IMR-90 (cell line): Measurements from ENCODE around the gene ERG. TPM values are rescaled to one million over a fixed set of nuclear protein-coding genes. Genes with fewer than 3 reads are reported as not detected.

Experiments used
- ATAC-seq: fragments of 200-7000 bp; cut with Tn5 transposase; 2 replicates; pipeline ENCODE4 v1.9.1; 2020; ENCODE audit warnings: low read depth, mild to moderate bottlenecking, moderate library complexity
- BruUV-seq: library from RNA; stranded (reverse); fragments of 400-500 nt; replicated peaks from 2 replicates; lab custom pipeline; 2021; lab: Mats Ljungman, UMichigan
- CTCF ChIA-PET: fragments of 300-600 bp; formaldehyde crosslinking; extraction: SDS; loops from one replicate; lab custom pipeline; 2021; ENCODE audit warnings: antibody characterized with exemption; lab: Yijun Ruan, JAX
- POLR2A ChIA-PET: fragments of 300-600 bp; sonication (Branson Sonifier 250); formaldehyde crosslinking; loops from one replicate; lab custom pipeline; 2022; ENCODE audit warnings: antibody characterized with exemption; ENCODE audit not compliant: unreplicated experiment; lab: Charles Lee
- DNase-seq: peaks from one replicate; pipeline ENCODE4 v3.0.0; 2013
- H2AFZ ChIP-seq: replicated peaks from 2 replicates; pipeline ENCODE3; 2013; ENCODE audit warnings: low read length, mild to moderate bottlenecking; ENCODE audit not compliant: poor library complexity
- H2AK5ac ChIP-seq: 2 replicates; pipeline ENCODE4 v1.6.1; 2013; ENCODE audit warnings: low read depth, low read length, inconsistent platforms
- H2AK9ac ChIP-seq: replicated peaks from 2 replicates; pipeline ENCODE3; 2013; ENCODE audit warnings: mild to moderate bottlenecking, low read depth, low read length, moderate library complexity; ENCODE audit not compliant: poor library complexity
- H2BK120ac ChIP-seq: 2 replicates; pipeline ENCODE4 v1.6.1; 2013; ENCODE audit warnings: low read depth, low read length, inconsistent platforms
- H2BK15ac ChIP-seq: 3 replicates; pipeline ENCODE4 v1.6.1; 2013; ENCODE audit warnings: low read depth, low read length, inconsistent platforms
- H2BK20ac ChIP-seq: 2 replicates; pipeline ENCODE4 v1.6.1; 2013; ENCODE audit warnings: low read depth, mild to moderate bottlenecking, inconsistent platforms, low read length, moderate library complexity
- H2BK5ac ChIP-seq: 2 replicates; pipeline ENCODE4 v1.6.1; 2013; ENCODE audit warnings: mild to moderate bottlenecking, low read depth, low read length, inconsistent platforms; ENCODE audit not compliant: poor library complexity, severe bottlenecking
- H3K14ac ChIP-seq: replicated peaks from 2 replicates; pipeline ENCODE4 v1.6.1; 2013; ENCODE audit warnings: low read depth, low read length, inconsistent platforms
- H3K18ac ChIP-seq: 2 replicates; pipeline ENCODE4 v1.6.1; 2013; ENCODE audit warnings: low read depth, low read length, control low read depth
- H3K23ac ChIP-seq: 2 replicates; pipeline ENCODE4 v1.6.1; 2013; ENCODE audit warnings: low read depth, low read length, inconsistent platforms
- H3K27ac ChIP-seq: 2 replicates; pipeline ENCODE4 v1.5.1; 2013; ENCODE audit warnings: mild to moderate bottlenecking, control low read depth, low read length; ENCODE audit not compliant: insufficient read depth
- H3K27me3 ChIP-seq: 2 replicates; pipeline ENCODE4 v1.6.1; 2013; ENCODE audit warnings: low read length; ENCODE audit not compliant: control insufficient read depth, insufficient read depth
- H3K36me3 ChIP-seq: 2 replicates; pipeline ENCODE4 v1.6.1; 2013; ENCODE audit warnings: low read length, mixed read lengths; ENCODE audit not compliant: control insufficient read depth, insufficient read depth
- H3K4ac ChIP-seq: 2 replicates; pipeline ENCODE4 v1.6.1; 2013; ENCODE audit warnings: low read depth, low read length, inconsistent platforms
- H3K4me1 ChIP-seq: 2 replicates; pipeline ENCODE4 v1.6.1; 2013; ENCODE audit warnings: low read length, mixed read lengths; ENCODE audit not compliant: control insufficient read depth, insufficient read depth
- H3K4me2 ChIP-seq: 2 replicates; pipeline ENCODE4 v1.6.1; 2013; ENCODE audit warnings: low read depth, mild to moderate bottlenecking, control low read depth, low read length, moderate library complexity
- H3K4me3 ChIP-seq: 2 replicates; pipeline ENCODE4 v1.5.1; 2013; ENCODE audit warnings: low read depth, mild to moderate bottlenecking, control low read depth, low read length, moderate library complexity; ENCODE audit not compliant: insufficient read depth
- H3K56ac ChIP-seq: 2 replicates; pipeline ENCODE4 v1.6.1; 2013; ENCODE audit warnings: low read length, inconsistent platforms; ENCODE audit not compliant: insufficient read depth; ENCODE audit errors: extremely low read depth
- H3K79me1 ChIP-seq, 2 experiments: 2 replicates each; pipeline ENCODE4 v1.6.1; 2013; ENCODE audit warnings: low read length in 2 of 2, inconsistent platforms in 1 of 2, low read depth in 1 of 2
- H3K9ac ChIP-seq: 2 replicates; pipeline ENCODE4 v1.6.1; 2013; ENCODE audit warnings: low read depth, low read length, control low read depth
- H3K9me1 ChIP-seq: 2 replicates; pipeline ENCODE4 v1.6.1; 2013; ENCODE audit warnings: low read length, inconsistent platforms; ENCODE audit not compliant: insufficient read depth
- H3K9me3 ChIP-seq: 2 replicates; pipeline ENCODE4 v1.6.1; 2013; ENCODE audit warnings: low read length; ENCODE audit not compliant: control insufficient read depth, insufficient read depth
- H4K20me1 ChIP-seq: 2 replicates; pipeline ENCODE4 v1.6.1; 2013; ENCODE audit warnings: low read length, inconsistent platforms; ENCODE audit not compliant: insufficient read depth
- H4K5ac ChIP-seq: 2 replicates; pipeline ENCODE4 v1.6.1; 2013; ENCODE audit warnings: mild to moderate bottlenecking, low read depth, low read length, control low read depth
- H4K8ac ChIP-seq, 2 experiments: 2 replicates each; pipeline ENCODE4 v1.6.1; 2013; ENCODE audit warnings: low read depth in 2 of 2, low read length in 2 of 2, control low read depth in 1 of 2, inconsistent platforms in 1 of 2
- H4K91ac ChIP-seq: 2 replicates; pipeline ENCODE4 v1.6.1; 2013; ENCODE audit warnings: low read depth, low read length, inconsistent platforms; ENCODE audit not compliant: insufficient read depth
- BHLHE40 ChIP-seq: fragments of 150-350 bp; IDR thresholded peaks from 2 replicates; pipeline ENCODE4 v1.6.1; 2016; ENCODE audit warnings: mild to moderate bottlenecking, low read depth, low read length
- CEBPB ChIP-seq: IDR thresholded peaks from 2 replicates; pipeline ENCODE4 v1.6.1; 2012; ENCODE audit warnings: low read depth, low read length, improper control_type of control experiment
- CHD1 ChIP-seq: IDR thresholded peaks from 2 replicates; pipeline ENCODE4 v1.6.1; 2012; ENCODE audit warnings: low read depth, low read length, improper control_type of control experiment
- ELK1 ChIP-seq: fragments of 150-350 bp; IDR thresholded peaks from 2 replicates; pipeline ENCODE4 v1.6.1; 2016; ENCODE audit warnings: low read depth, mild to moderate bottlenecking, low read length, moderate library complexity, borderline replicate concordance
- FOS ChIP-seq: fragments of 150-350 bp; IDR thresholded peaks from 2 replicates; pipeline ENCODE4 v1.6.1; 2016; ENCODE audit warnings: low read depth, low read length
- MAFK ChIP-seq: IDR thresholded peaks from 2 replicates; pipeline ENCODE4 v1.6.1; 2012; ENCODE audit warnings: low read depth, low read length, improper control_type of control experiment
- MAZ ChIP-seq: IDR thresholded peaks from 2 replicates; pipeline ENCODE4 v1.6.1; 2012; ENCODE audit warnings: low read depth, mild to moderate bottlenecking, low read length, improper control_type of control experiment, moderate library complexity, borderline replicate concordance
- MXI1 ChIP-seq: IDR thresholded peaks from 2 replicates; pipeline ENCODE4 v1.6.1; 2012; ENCODE audit warnings: low read depth, mild to moderate bottlenecking, low read length, moderate library complexity, borderline replicate concordance
- NFE2L2 ChIP-seq: fragments of 150-350 bp; IDR thresholded peaks from 2 replicates; pipeline ENCODE4 v1.6.1; 2016; ENCODE audit warnings: low read depth, mild to moderate bottlenecking, low read length
- POLR2A ChIP-seq: IDR thresholded peaks from 2 replicates; pipeline ENCODE4 v1.6.1; 2012; ENCODE audit warnings: mild to moderate bottlenecking, low read depth, low read length
- RAD21 ChIP-seq: IDR thresholded peaks from 2 replicates; pipeline ENCODE4 v1.6.1; 2012; ENCODE audit warnings: low read length, improper control_type of control experiment
- RCOR1 ChIP-seq: IDR thresholded peaks from 2 replicates; pipeline ENCODE4 v1.6.1; 2012; ENCODE audit warnings: mild to moderate bottlenecking, low read length, improper control_type of control experiment; ENCODE audit not compliant: insufficient replicate concordance
- RFX5 ChIP-seq: IDR thresholded peaks from 2 replicates; pipeline ENCODE4 v1.8.0; 2012; ENCODE audit warnings: low read depth, mild to moderate bottlenecking, low read length, moderate library complexity
- SMC3 ChIP-seq: fragments of 150-350 bp; IDR thresholded peaks from 2 replicates; pipeline ENCODE4 v1.6.1; 2016; ENCODE audit warnings: low read depth, mild to moderate bottlenecking, antibody characterized with exemption, low read length, moderate library complexity
- USF2 ChIP-seq: fragments of 150-350 bp; IDR thresholded peaks from 2 replicates; pipeline ENCODE4 v1.6.1; 2017; ENCODE audit warnings: mild to moderate bottlenecking, antibody characterized with exemption, low read length, low read depth
- WGBS, 2 experiments: methylation state at CpG; one replicate each; pipeline versions ENCODE4 v1.1.5 to v1.1.7; 2013; ENCODE audit warnings: missing lambda C conversion rate in 2 of 2; ENCODE audit not compliant: insufficient read length in 1 of 2; ENCODE audit errors: extremely low coverage in 2 of 2; 5-methylcytosine and 5-hydroxymethylcytosine counted together
- dilution Hi-C: fragments of 300-500 bp; cut with HindIII; formaldehyde crosslinking; loops from one replicate; pipeline ENCODE4 v1.14.3; 2018; ENCODE audit warnings: low sequenced_read_pairs; ENCODE audit not compliant: unreplicated experiment
- in situ Hi-C: fragments of 300-500 bp; cut with MboI; formaldehyde crosslinking; loops from 3 replicates; pipeline ENCODE4 v1.14.3; 2019; ENCODE audit warnings: low sequenced_read_pairs, inconsistent platforms, mixed read lengths
- intact Hi-C: fragments of 100-400 bp; cut with micrococcal nuclease; formaldehyde crosslinking; loops from 2 replicates; pipeline ENCODE4 v1.10.0; 2022
- polyA plus RNA-seq, 3 experiments: library from polyadenylated mRNA; depleted of rRNA; stranded (reverse); fragments of >200 nt; gene quantifications; 2 replicates each; pipeline ENCODE4 v1.2.3, GENCODE V29; 2012; ENCODE audit warnings: low replicate concordance in 1 of 3
- total RNA-seq: library from RNA; depleted of rRNA; stranded (reverse); fragments of >200 nt; gene quantifications from 2 replicates; pipeline ENCODE4 v1.2.3, GENCODE V29; 2012
- TF ChIP-seq, protein P1 (sequence below): conservative IDR thresholded peaks from 2 replicates; pipeline ENCODE4 v1.5.1; 2012; ENCODE audit warnings: mild to moderate bottlenecking, low read depth, low read length, improper control_type of control experiment

ERG gene
- total and polyA plus RNA-seq, 2 of the 4 experiments (the other 2 are of a cell fraction) = not detected

DNA sequence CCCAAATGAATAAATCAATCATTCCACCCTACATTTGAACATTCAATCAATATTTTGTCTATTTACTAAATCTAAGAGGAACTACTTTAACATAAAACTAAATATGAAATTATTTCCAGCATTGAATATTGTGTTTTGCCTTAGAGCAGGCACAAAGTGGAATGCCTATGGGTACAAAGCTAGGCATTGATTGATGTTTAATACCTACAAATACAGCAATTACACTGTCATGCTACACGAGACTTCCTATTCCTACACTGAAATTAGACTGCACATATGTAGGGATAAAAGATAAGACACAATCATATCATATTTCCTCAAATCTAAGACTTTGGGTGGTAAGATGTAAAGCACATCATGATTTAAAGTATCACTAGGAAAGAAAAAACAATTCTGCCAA is 12.9 kb upstream of the ERG start:
- peaks cover 18% of the 10 kb centered on the region for H3K27me3 ChIP-seq
- no peak overlapping the region for H4K91ac ChIP-seq
- H2BK5ac ChIP-seq = no peak overlapping the region
- H3K4me1 ChIP-seq = no peaks in the 10 kb centered on the region
- H2AK5ac ChIP-seq = no peak overlapping the region
- H3K9me3 ChIP-seq = no peaks in the 10 kb centered on the region
- intact Hi-C loops (no loop called here), in situ Hi-C loops (no loop called here), dilution Hi-C loops (no loop called here)
- WGBS, 2 experiments = no CpG with 5 or more reads among the region's 1 CpG
- H4K8ac ChIP-seq = no peak overlapping the region
- no peak overlapping the region for H3K4me2 ChIP-seq
- H3K14ac ChIP-seq = no peak overlapping the region
- H2BK20ac ChIP-seq = no peak overlapping the region
- no peak overlapping the region for H3K9ac ChIP-seq
- ChIA-PET CTCF (no interaction called here), POLR2A (no interaction called here)
- H2AK9ac ChIP-seq = no peak overlapping the region
- H3K27ac ChIP-seq = no peak overlapping the region
- BruUV-seq = no TSS peak
- no peak overlapping the region for H2BK15ac ChIP-seq
- no peak overlapping the region for H3K18ac ChIP-seq
- DNase-seq (no peak), ATAC-seq (no peak)
- H4K20me1 ChIP-seq = no peaks in the 10 kb centered on the region
- H2AFZ ChIP-seq = no peak overlapping the region
- H3K79me1 ChIP-seq = no peaks in the 10 kb centered on the region
- H4K5ac ChIP-seq = no peak overlapping the region
- H3K4me3 ChIP-seq = no peak overlapping the region
- TF ChIP-seq CHD1 (no peak), MXI1 (no peak), NFE2L2 (no peak), RAD21 (no peak), MAZ (no peak), SMC3 (no peak), RFX5 (no peak), BHLHE40 (no peak), RCOR1 (no peak), POLR2A (no peak), USF2 (no peak), ELK1 (no peak), FOS (no peak), CEBPB (no peak), MAFK (no peak)
- TF ChIP-seq, protein P1, sequence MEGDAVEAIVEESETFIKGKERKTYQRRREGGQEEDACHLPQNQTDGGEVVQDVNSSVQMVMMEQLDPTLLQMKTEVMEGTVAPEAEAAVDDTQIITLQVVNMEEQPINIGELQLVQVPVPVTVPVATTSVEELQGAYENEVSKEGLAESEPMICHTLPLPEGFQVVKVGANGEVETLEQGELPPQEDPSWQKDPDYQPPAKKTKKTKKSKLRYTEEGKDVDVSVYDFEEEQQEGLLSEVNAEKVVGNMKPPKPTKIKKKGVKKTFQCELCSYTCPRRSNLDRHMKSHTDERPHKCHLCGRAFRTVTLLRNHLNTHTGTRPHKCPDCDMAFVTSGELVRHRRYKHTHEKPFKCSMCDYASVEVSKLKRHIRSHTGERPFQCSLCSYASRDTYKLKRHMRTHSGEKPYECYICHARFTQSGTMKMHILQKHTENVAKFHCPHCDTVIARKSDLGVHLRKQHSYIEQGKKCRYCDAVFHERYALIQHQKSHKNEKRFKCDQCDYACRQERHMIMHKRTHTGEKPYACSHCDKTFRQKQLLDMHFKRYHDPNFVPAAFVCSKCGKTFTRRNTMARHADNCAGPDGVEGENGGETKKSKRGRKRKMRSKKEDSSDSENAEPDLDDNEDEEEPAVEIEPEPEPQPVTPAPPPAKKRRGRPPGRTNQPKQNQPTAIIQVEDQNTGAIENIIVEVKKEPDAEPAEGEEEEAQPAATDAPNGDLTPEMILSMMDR = no peak
- no peak overlapping the region for H3K56ac ChIP-seq
- no peak overlapping the region for H3K4ac ChIP-seq
- no peaks in the 10 kb centered on the region for H3K36me3 ChIP-seq
- no peak overlapping the region for H2BK120ac ChIP-seq
- no peak overlapping the region for H3K23ac ChIP-seq
- no peaks in the 10 kb centered on the region for H3K9me1 ChIP-seq
